ENCODE results near the gene PEPD. TPM values are rescaled to one million over a fixed set of nuclear protein-coding genes. Genes with fewer than 3 reads are reported as not detected.

PEPD gene
- 49.3 and 57.3 TPM in 2 replicates for total RNA-seq

DNA sequence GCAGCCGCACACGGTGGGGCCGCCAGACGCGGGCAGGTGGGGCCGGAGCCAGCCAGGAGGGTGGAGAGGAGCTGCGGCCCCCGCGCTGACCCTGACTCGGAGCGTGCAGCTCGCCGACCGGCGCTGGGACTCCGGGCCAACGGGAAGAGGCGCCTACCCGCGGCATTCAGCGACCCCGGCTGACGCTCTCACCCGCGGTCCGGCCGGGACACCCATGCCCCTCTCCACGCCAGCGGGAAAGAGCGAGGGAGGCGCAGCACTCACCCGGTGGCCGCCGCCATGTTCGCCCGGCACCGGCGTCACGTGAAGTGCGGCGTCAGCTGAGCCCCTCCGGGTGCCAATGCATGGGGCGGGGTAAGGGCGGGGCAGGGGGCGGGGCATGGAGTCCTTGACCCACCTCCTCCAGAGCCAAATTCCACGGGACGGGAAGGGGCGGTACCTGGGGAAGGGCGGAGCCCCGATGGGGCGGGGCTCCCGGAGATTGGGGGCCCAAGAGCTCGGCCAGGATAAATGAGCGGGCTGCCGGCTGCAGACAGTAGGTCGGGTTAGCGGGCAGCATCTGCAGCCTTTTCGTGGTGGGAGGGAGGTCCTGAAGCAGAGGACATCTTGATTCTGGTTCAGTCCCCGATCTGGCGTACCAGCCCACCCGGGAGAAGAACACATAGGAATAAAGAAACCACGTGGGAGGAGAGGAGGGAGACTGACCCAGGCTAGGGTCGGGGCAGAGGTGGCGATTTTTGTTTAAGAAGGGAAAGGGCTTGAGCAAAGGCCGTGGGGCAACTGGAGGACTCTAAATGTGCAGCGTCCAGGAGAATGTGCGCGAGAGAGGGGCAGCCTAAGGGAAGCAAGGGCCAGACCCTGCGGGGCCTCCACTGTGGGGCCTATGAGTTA is at the start of gene PEPD:
Gene PEPD, minus strand, starts transcription at position 312 of the 891 bp plus-strand sequence. Its CDS starts 31 bp downstream, at position 281.

DNA sequence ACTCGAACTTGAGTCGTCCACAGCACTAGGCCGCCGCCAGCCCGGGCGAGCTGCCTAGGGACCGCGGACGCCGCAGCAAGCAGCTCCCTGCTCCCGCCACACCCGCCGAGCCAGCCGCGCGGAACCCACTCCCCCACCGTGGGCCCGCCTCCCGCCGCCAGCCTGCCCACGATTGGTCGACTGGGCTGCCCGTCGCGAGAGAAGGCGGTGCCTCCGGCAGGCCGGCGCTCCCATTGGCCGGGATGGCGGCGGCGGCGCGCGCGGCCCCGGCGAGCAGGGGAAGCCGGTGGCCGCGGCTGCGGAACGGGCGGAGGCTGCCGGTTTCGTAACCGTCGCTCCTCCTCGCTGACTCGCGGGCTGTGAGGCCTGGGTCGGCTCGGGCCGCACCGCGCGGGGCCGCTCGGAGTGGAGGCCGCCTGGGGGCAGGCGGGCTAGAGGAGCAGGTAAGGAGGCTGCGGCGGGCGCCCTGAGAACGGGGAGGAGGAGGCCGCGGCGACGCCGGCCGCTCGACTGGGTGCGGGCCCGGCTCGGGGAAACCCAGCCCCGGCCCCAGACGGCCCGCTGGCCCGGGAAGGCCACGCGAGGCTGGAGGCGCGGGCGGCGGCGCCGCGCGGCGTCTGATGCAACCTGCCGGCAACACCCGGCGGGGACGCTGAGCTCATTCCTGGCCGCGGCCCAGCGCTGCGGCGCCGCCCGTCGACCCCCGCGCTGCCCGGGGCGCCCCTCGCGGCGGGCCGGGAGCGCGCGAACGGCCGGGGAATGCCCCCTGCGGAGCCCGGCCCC is 147.9 kb downstream of the PEPD start, which contains the start of gene CEBPG:
Gene CEBPG, plus strand, starts transcription at position 257 of the 783 bp plus-strand sequence. CDS start 5,531 bp downstream, outside the sequence.

Other genes starting within 250 kb of the PEPD start
- 0.37 and 0.39 TPM in 2 replicates for gene CEBPA, start 219.3 kb downstream of the PEPD start, total RNA-seq
- gene CEBPG, start 148.1 kb downstream of the PEPD start, total RNA-seq, result 10.7 and 17.4 TPM in 2 replicates
- under 0.01 TPM in 1 of 2 replicates, not detected in the other for gene CHST8, start 100.2 kb upstream of the PEPD start, total RNA-seq